Mesothelial cell of epicardium (in vitro differentiated cells): ENCODE data around the gene CARNS1. TPM values are rescaled to one million over a fixed set of nuclear protein-coding genes. Genes with fewer than 3 reads are reported as not detected.

ENCODE experiments used
- DNase-seq, 2 experiments: peaks; one replicate each; pipeline ENCODE4 v3.0.0; 2021; ENCODE audit warnings: low spot score in 2 of 2; ENCODE audit not compliant: unreplicated experiment in 2 of 2
- H3K27ac Mint-ChIP-seq: 2 replicates; pipeline ENCODE4 v1.8.0; 2021; ENCODE audit warnings: mixed read lengths
- H3K27me3 Mint-ChIP-seq: 2 replicates; pipeline ENCODE4 v1.8.0; 2021; ENCODE audit warnings: low read depth, mixed read lengths
- H3K36me3 Mint-ChIP-seq: 2 replicates; pipeline ENCODE4 v1.8.0; 2021; ENCODE audit warnings: mixed read lengths
- H3K4me1 Mint-ChIP-seq: 2 replicates; pipeline ENCODE4 v1.8.0; 2021; ENCODE audit warnings: mixed read lengths
- H3K4me3 Mint-ChIP-seq: 2 replicates; pipeline ENCODE4 v1.8.0; 2021; ENCODE audit warnings: mild to moderate bottlenecking, moderate library complexity, mixed read lengths
- H3K9me3 Mint-ChIP-seq: 2 replicates; pipeline ENCODE4 v1.8.0; 2021; ENCODE audit warnings: mixed read lengths
- total RNA-seq: library from RNA; stranded (reverse); gene quantifications from 3 replicates; pipeline ENCODE4 v1.2.1, GENCODE V29; 2021
- TF ChIP-seq, protein P1 (sequence below): fragments of 200-600 bp; sonication (generic); IDR thresholded peaks from one replicate; pipeline ENCODE4 v1.5.0; 2021; ENCODE audit warnings: antibody characterized with exemption; ENCODE audit not compliant: unreplicated experiment

CARNS1 gene
- total RNA-seq, 1 donor from 2014 or later = 21.1 TPM

- H3K36me3 Mint-ChIP-seq = no peaks in the 10 kb centered on the region
- H3K4me1 Mint-ChIP-seq = peaks cover 27% of the 10 kb centered on the region
- peaks cover 30% of the 10 kb centered on the region for H3K27me3 Mint-ChIP-seq
Observed at GRCh38 chr11:67417425-67417824, 1.9 kb downstream of the CARNS1 start.

DNA sequence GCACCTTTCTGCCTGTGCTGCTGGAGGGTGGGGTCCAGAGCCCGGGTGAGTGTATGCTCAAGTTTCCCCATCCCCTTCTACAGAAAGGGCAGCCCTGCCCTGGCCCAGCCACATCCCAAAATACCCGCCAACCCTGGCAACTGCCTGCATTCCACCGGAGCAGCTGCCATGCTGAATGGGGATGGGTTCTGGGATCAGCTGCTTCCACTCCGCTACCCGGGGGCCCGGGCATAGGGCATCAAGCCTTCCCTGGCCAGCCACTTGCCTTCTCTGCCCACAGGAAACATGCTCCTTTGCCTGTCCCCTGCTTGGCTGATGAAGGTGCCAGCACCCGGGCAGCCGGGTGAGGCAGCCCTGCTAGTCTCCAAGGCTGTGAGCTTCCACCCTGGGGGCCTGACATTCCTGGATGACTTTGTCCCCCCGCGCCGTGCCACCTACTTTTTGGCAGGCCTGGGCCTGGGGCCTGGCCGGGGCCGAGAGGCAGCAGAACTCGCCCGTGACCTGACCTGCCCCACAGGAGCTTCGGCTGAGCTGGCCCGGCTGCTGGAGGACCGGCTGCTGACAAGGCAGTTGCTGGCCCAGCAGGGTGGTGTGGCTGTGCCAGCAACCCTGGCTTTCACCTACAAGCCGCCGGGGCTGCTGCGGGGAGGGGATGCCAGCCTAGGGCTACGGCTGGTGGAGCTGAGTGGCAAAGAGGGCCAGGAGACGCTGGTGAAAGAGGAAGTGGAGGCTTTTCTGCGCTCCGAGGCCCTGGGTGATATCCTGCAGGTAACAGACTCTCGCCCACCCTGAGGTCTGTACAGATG is 3.2 kb downstream of the CARNS1 start:
- Mint-ChIP-seq H3K27ac (no peak overlapping the region), H3K9me3 (no peaks in the 10 kb centered on the region)

More at GRCh38 chr11:67417425-67417824, 1.9 kb downstream of the CARNS1 start:
- no peak overlapping the region for H3K4me3 Mint-ChIP-seq
- TF ChIP-seq, protein P1, sequence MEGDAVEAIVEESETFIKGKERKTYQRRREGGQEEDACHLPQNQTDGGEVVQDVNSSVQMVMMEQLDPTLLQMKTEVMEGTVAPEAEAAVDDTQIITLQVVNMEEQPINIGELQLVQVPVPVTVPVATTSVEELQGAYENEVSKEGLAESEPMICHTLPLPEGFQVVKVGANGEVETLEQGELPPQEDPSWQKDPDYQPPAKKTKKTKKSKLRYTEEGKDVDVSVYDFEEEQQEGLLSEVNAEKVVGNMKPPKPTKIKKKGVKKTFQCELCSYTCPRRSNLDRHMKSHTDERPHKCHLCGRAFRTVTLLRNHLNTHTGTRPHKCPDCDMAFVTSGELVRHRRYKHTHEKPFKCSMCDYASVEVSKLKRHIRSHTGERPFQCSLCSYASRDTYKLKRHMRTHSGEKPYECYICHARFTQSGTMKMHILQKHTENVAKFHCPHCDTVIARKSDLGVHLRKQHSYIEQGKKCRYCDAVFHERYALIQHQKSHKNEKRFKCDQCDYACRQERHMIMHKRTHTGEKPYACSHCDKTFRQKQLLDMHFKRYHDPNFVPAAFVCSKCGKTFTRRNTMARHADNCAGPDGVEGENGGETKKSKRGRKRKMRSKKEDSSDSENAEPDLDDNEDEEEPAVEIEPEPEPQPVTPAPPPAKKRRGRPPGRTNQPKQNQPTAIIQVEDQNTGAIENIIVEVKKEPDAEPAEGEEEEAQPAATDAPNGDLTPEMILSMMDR = no peak
- H3K9me3 Mint-ChIP-seq = no peaks in the 10 kb centered on the region
- no peak for DNase-seq
- no peak overlapping the region for H3K27ac Mint-ChIP-seq

GRCh38 chr11:67419325-67420049 is 4.0 kb downstream of the CARNS1 start:
- Mint-ChIP-seq H3K9me3 (no peaks in the 10 kb centered on the region), H3K27ac (no peak overlapping the region), H3K4me3 (peak overlapping the region; percentile 63), H3K36me3 (no peaks in the 10 kb centered on the region), H3K4me1 (peaks cover 23% of the 10 kb centered on the region), H3K27me3 (peaks cover 17% of the 10 kb centered on the region)
- TF ChIP-seq, protein P1 = no peak
- DNase-seq = no peak

More for the DNA sequence above, 3.2 kb downstream of the CARNS1 start:
- no peaks in the 10 kb centered on the region for H3K36me3 Mint-ChIP-seq
- peaks cover 20% of the 10 kb centered on the region for H3K27me3 Mint-ChIP-seq
- TF ChIP-seq, protein P1 = no peak
- peaks cover 23% of the 10 kb centered on the region for H3K4me1 Mint-ChIP-seq
- DNase-seq = no peak
- H3K4me3 Mint-ChIP-seq = no peak overlapping the region

GRCh38 chr11:67420147-67420645 is 4.7 kb downstream of the CARNS1 start:
- Mint-ChIP-seq H3K27me3 (peaks cover 12% of the 10 kb centered on the region), H3K4me1 (peaks cover 22% of the 10 kb centered on the region), H3K27ac (peak overlapping the region; percentile 53), H3K36me3 (no peaks in the 10 kb centered on the region), H3K4me3 (peak overlapping the region; percentile 63), H3K9me3 (no peaks in the 10 kb centered on the region)
- TF ChIP-seq, protein P1 = no peak
- no peak for DNase-seq

GRCh38 chr11:67420646-67421429 is 5.4 kb downstream of the CARNS1 start:
- Mint-ChIP-seq H3K4me3 (peak overlapping the region; percentile 63), H3K27ac (peak overlapping the region; percentile 75), H3K4me1 (peaks cover 21% of the 10 kb centered on the region), H3K9me3 (no peaks in the 10 kb centered on the region), H3K36me3 (no peaks in the 10 kb centered on the region), H3K27me3 (peaks cover 11% of the 10 kb centered on the region)
- DNase-seq = peak; percentile 97 to 98
- TF ChIP-seq, protein P1 = no peak
